RWPE2 (cell line): ENCODE measurements around the gene TGFBRAP1.
"Not testable (repeated sequence)": the region's sequence is repeated elsewhere in the genome, so short reads cannot be mapped to it uniquely, and the experiment has no call there.

Experiments
- ATAC-seq: fragments of 200-7000 bp; cut with Tn5 transposase; 3 replicates; pipeline ENCODE4 v1.9.1; 2021; ENCODE audit warnings: low read depth
- DNase-seq: peaks from one replicate; pipeline ENCODE4 v3.0.0-alpha.2; 2020; ENCODE audit warnings: low spot score
- H3K27ac ChIP-seq: fragments of 450-650 bp; 2 replicates; pipeline ENCODE4 v1.5.1; 2017; ENCODE audit warnings: mild to moderate bottlenecking; ENCODE audit not compliant: poor library complexity, severe bottlenecking
- H3K27me3 ChIP-seq: fragments of 250-450 bp; sonication (Bioruptor Pico); 2 replicates; pipeline ENCODE4 v1.5.1; 2021; ENCODE audit warnings: mild to moderate bottlenecking, moderate library complexity; ENCODE audit not compliant: insufficient read depth, poor library complexity, severe bottlenecking
- H3K36me3 ChIP-seq: fragments of 250-450 bp; sonication (Bioruptor Pico); 2 replicates; pipeline ENCODE4 v1.5.1; 2020; ENCODE audit warnings: low read depth, mild to moderate bottlenecking, moderate library complexity
- H3K4me1 ChIP-seq: fragments of 250-450 bp; sonication (Bioruptor Pico); 2 replicates; pipeline ENCODE4 v1.5.1; 2021; ENCODE audit warnings: mild to moderate bottlenecking, moderate library complexity; ENCODE audit not compliant: insufficient read depth, poor library complexity, severe bottlenecking
- H3K4me3 ChIP-seq: fragments of 250-450 bp; sonication (Bioruptor Pico); 2 replicates; pipeline ENCODE4 v1.5.1; 2021; ENCODE audit warnings: mild to moderate bottlenecking, moderate library complexity; ENCODE audit not compliant: severe bottlenecking
- H3K9me3 ChIP-seq: fragments of 250-450 bp; sonication (Bioruptor Pico); 2 replicates; pipeline ENCODE4 v1.5.1; 2021; ENCODE audit warnings: mild to moderate bottlenecking, moderate library complexity; ENCODE audit not compliant: severe bottlenecking
- CTCF ChIP-seq: fragments of 450-650 bp; IDR thresholded peaks from one replicate; pipeline ENCODE4 v1.5.1; 2017; ENCODE audit warnings: mild to moderate bottlenecking, moderate library complexity; ENCODE audit not compliant: poor library complexity, severe bottlenecking

TGFBRAP1 gene

GRCh38 chr2:105330681-105331375, 1.3 kb upstream of the TGFBRAP1 start:
- ATAC-seq (no peak), DNase-seq (no peak)
- TF ChIP-seq CTCF: no peak
- Histone ChIP-seq H3K4me3 (no peak overlapping the region), H3K9me3 (no peaks in the 10 kb centered on the region), H3K27me3 (no peaks in the 10 kb centered on the region), H3K36me3 (no peaks in the 10 kb centered on the region), H3K4me1 (peaks cover 14% of the 10 kb centered on the region), H3K27ac (peak overlapping the region; percentile 65)

- no peak for DNase-seq
- Histone ChIP-seq H3K4me1 (peaks cover 31% of the 10 kb centered on the region), H3K4me3 (peak overlapping the region; percentile 78), H3K9me3 (no peaks in the 10 kb centered on the region), H3K27me3 (no peaks in the 10 kb centered on the region), H3K27ac (peak overlapping the region; percentile 65), H3K36me3 (no peaks in the 10 kb centered on the region)
- no peak for TF ChIP-seq CTCF
- ATAC-seq: no peak
These were observed 359 bp downstream of the TGFBRAP1 start for GRCh38 chr2:105329197-105329554.

- ATAC-seq: peak; percentile 12; the same call in 2 of the 3 replicates
- H3K4me1 ChIP-seq: peaks cover 33% of the 10 kb centered on the region
These were observed 996 bp downstream of the TGFBRAP1 start for GRCh38 chr2:105328281-105329196.

GRCh38 chr2:105327690-105328089, 1.8 kb downstream of the TGFBRAP1 start:
- Histone ChIP-seq H3K36me3 (no peaks in the 10 kb centered on the region), H3K4me1 (peaks cover 33% of the 10 kb centered on the region), H3K27me3 (no peaks in the 10 kb centered on the region), H3K27ac (no peak overlapping the region), H3K4me3 (no peak overlapping the region), H3K9me3 (no peaks in the 10 kb centered on the region)
- no peak for DNase-seq
- ATAC-seq: no peak
- TF ChIP-seq CTCF: no peak

More at GRCh38 chr2:105328281-105329196, 996 bp downstream of the TGFBRAP1 start:
- Histone ChIP-seq H3K36me3 (no peaks in the 10 kb centered on the region), H3K27ac (peak overlapping the region; percentile 65), H3K9me3 (no peaks in the 10 kb centered on the region), H3K4me3 (peak overlapping the region; percentile 78), H3K27me3 (no peaks in the 10 kb centered on the region)
- TF ChIP-seq CTCF: no peak
- DNase-seq: no peak

- not testable (repeated sequence) for H3K4me3 ChIP-seq, H3K27ac ChIP-seq, H3K9me3 ChIP-seq, H3K36me3 ChIP-seq, DNase-seq, ATAC-seq, H3K27me3 ChIP-seq
- peaks cover 37% of the 10 kb centered on the region for H3K4me1 ChIP-seq
These were observed 2.3 kb downstream of the TGFBRAP1 start for GRCh38 chr2:105327271-105327670.
